CD4-positive, alpha-beta T cell treated with Interleukin-15 for 4 hours (primary cell): ENCODE results near the gene APOD.

Source experiments
- DNase-seq: peaks from one replicate; pipeline ENCODE4 v3.0.0-alpha.2; 2020; ENCODE audit warnings: low spot score

APOD gene

DNA sequence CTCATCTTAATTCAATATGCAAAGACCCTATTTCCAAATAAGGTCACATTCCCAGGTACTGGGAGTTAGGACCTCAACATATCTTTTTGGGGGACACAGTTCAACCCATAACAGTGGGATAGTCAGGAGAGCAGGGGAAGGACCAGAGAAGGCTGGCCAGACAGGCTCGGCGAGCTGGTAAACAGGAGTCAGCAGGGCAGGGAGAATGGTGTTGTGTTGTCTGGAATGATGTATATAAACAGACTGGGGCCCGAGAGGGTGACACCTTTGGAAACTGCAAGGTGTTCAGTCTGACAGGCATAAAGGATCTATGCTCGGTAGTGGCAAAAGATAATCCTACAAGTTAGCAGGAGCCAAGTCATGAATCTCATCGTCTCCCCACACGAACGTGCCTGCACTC is 30.5 kb downstream of the APOD start:
- DNase-seq, result no peak

- no peak for DNase-seq
Measured at GRCh38 chr3:195551381-195551978, 32.3 kb downstream of the APOD start.

- no peak for DNase-seq
Measured at GRCh38 chr3:195550723-195551122, 33.0 kb downstream of the APOD start.

GRCh38 chr3:195549931-195550519 is 33.7 kb downstream of the APOD start:
- DNase-seq, result peak; percentile 78

GRCh38 chr3:195548987-195549386 is 34.8 kb downstream of the APOD start:
- DNase-seq, result peak; percentile 40

DNA sequence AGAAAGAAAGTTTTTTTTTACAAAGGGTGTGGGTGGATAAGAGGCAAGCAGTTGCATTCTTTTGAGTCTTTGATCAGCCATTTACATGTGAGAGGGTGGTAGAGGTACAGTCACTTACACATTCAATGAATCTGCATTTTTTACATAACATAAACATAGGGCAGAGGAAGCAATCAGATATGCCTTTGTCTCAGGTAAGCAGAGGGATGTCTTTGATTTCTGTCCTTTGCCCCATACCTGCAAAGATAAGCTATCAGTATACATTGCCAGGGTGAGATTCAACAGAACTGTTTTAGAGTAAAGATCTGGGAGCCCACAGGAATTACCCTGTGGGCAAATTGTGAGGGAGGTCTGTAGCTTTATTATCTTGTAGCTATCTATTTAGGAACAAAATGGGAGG is 35.2 kb downstream of the APOD start:
- DNase-seq, result no peak

GRCh38 chr3:195548006-195548405 is 35.7 kb downstream of the APOD start:
- DNase-seq, result no peak

GRCh38 chr3:195546130-195546560 is 37.6 kb downstream of the APOD start:
- no peak for DNase-seq

GRCh38 chr3:195544634-195545033 is 39.1 kb downstream of the APOD start:
- no peak for DNase-seq

- DNase-seq, result no peak
Measured at GRCh38 chr3:195544230-195544536, 39.6 kb downstream of the APOD start.

DNA sequence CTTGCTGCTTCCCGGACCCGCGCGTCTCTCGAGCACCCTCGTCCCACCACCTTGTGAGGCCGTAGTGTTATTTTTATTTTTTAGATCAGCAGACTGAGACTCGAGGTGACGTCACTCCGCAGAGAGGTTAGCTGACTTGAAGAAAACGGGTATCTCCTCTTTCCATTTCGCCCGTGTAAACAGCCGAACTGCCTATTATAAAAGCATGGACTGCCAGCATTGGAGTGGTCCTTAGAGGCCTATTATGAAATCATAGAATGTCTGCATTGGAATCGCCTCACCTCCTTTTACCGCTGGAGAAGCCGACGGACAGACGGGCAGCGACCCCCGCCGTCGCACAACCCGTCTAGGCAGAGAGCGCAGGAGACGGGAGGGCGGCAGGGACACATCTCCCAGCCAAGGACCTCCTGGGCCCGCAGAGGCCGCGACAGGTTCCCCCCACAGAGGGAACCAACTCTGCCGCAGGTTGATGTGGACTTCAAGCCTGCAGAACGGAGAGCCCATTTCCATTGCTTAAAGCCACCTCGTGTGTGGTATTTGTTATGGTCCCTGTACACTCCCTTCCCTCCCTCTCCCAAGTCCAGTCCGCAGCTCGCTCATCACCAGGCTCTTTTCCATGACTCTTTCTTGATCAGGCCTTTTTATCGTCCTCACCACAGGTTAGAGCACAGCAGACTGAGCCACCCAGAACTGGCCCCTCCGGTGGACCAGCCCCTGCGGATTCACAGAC is 40.1 kb downstream of the APOD start:
- DNase-seq, result no peak

- peak; percentile 88 for DNase-seq
Measured at GRCh38 chr3:195542698-195543499, 40.8 kb downstream of the APOD start, which contains the start of gene PPP1R2. PPP1R2 (minus strand) TSS chr3:195543325; CDS start chr3:195543025, 300 bp downstream.

DNA sequence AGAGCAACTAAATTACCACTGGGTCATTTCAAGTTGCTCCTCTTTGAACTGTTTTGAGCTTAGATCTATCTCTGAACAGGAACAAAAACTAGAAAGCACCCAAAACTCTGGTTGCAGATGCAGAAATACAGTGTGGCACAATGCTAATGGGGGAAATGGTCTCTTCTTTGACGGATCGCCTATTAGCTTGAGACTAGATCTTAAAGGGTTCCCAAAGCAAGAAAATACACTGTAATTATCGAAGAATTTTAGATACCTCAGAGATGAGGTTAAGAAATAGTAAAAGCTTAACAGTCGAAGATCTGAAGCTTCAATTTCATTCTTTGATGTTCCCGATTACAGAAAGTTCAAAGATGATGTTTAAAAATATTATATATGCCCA is 41.4 kb downstream of the APOD start:
- no peak for DNase-seq

GRCh38 chr3:195540511-195540910 is 43.2 kb downstream of the APOD start:
- DNase-seq, result no peak

DNA sequence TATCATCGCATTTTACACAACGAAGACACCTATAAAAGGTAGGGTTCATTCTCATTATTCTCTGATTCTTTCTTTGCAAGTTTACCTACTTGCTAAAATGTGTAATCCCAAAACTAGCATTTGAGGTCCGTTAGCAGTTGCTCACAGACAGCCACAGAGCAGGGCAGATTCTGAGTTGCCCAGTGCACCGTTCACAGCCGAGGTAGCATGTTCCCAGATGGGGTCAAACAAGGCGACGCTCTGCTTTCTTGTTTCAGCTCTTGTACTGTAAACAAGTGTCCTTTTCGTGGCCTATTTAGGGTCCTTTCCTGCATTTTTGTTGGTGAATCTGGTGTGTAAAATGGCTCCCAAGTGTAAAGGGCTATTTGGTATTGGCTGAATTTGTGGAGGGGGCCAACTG is 43.7 kb downstream of the APOD start:
- no peak for DNase-seq

- no peak for DNase-seq
Measured at GRCh38 chr3:195539479-195539878, 44.3 kb downstream of the APOD start.

GRCh38 chr3:195537995-195538394 is 45.7 kb downstream of the APOD start:
- DNase-seq, result peak; percentile 58

DNA sequence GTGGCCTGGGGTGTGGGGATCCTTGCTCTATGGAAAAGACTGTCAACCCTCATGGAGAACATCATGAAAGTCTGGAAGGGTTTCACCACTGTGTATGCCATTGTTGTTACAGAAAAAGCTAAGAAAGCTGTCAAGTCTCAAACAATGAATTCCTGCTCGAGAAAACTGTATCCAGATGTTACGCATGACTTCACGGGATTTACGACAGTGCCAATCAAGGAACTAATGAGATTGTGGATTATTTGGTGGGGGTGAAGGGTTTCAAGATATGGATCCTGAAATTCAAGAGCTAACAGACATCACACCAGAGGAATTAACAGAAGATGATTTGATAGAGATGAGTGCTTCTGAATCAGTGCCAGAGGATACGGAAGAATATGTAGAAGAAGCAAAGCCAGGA is 48.4 kb downstream of the APOD start:
- no peak for DNase-seq

GRCh38 chr3:195532834-195533233 is 50.9 kb downstream of the APOD start:
- DNase-seq, result no peak

DNA sequence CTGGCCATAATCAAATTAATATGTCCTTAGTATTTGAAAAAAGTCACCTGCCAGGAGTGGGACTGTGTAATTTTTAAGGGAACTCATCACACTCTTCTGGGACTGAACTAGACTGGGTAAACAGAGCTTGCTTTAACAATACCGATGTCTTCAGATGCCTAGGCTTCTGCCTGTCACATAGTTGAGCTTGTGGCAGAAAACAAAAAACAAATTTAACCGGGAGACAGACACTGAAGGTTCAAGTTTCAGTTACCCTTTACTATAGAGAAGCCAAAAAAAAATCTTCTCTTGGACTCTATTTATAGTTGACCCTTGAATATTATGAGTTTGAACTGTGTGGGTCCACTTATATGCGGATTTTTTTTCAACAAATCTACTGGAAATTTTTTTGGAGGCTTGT is 51.4 kb downstream of the APOD start:
- no peak for DNase-seq

DNA sequence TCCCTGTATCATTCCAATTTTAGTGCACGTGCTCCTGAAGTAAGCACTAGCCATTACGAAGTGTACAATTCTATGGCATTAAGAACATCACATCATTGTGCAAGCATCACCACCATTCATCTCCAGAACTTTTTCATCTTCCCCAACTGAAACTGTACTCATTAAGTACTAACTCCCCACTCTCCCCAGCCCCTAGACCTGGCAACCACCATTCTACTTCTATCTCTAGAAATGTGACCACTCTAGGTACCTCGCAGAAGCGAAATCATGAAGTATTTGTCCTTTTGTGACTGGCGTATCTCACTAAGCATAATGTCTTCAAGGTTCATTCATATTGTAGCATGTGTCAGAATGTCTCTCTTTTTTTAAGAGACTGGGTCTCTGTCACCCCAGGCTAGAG is 52.1 kb downstream of the APOD start:
- DNase-seq, result no peak

- DNase-seq, result no peak
Measured at GRCh38 chr3:195526492-195526891, 57.2 kb downstream of the APOD start.
